Neuronal stem cell (in vitro differentiated cells): ENCODE results near the gene BTBD6.

ENCODE experiments used
- DNase-seq: peaks from one replicate; pipeline ENCODE4 v3.0.0-alpha.2; 2013; ENCODE audit warnings: low spot score
- H2AFZ ChIP-seq: one replicate; pipeline ENCODE4 v1.6.1; 2013; ENCODE audit warnings: mild to moderate bottlenecking, low read length, inconsistent platforms
- H2AK5ac ChIP-seq: 2 replicates; pipeline ENCODE4 v1.6.1; 2013; ENCODE audit warnings: low read depth, mild to moderate bottlenecking, inconsistent platforms, low read length, moderate library complexity, mixed read lengths
- H2BK120ac ChIP-seq: 2 replicates; pipeline ENCODE4 v1.6.1; 2013; ENCODE audit warnings: low read depth, mild to moderate bottlenecking, inconsistent platforms, low read length, moderate library complexity, mixed read lengths
- H2BK12ac ChIP-seq: one replicate; pipeline ENCODE4 v1.6.1; 2013; ENCODE audit warnings: low read length, inconsistent platforms
- H2BK15ac ChIP-seq: 2 replicates; pipeline ENCODE4 v1.6.1; 2013; ENCODE audit warnings: mild to moderate bottlenecking, low read length, inconsistent platforms, mixed read lengths
- H2BK5ac ChIP-seq: one replicate; pipeline ENCODE4 v1.6.1; 2013; ENCODE audit warnings: inconsistent platforms, mild to moderate bottlenecking, low read length, moderate library complexity
- H3K14ac ChIP-seq: one replicate; pipeline ENCODE4 v1.6.1; 2013; ENCODE audit warnings: low read length, inconsistent platforms
- H3K18ac ChIP-seq: 2 replicates; pipeline ENCODE4 v1.6.1; 2013; ENCODE audit warnings: low read length, inconsistent platforms
- H3K23ac ChIP-seq: 2 replicates; pipeline ENCODE4 v1.6.1; 2013; ENCODE audit warnings: low read depth, mild to moderate bottlenecking, mixed read lengths, low read length, inconsistent platforms; ENCODE audit not compliant: poor library complexity
- H3K27ac ChIP-seq: replicated peaks from 3 replicates; pipeline ENCODE4 v1.5.1; 2013; ENCODE audit warnings: low read length, inconsistent platforms
- H3K27me3 ChIP-seq, 3 experiments: 2 replicates each; pipeline ENCODE4 v1.6.1; 2013; ENCODE audit warnings: low read length in 3 of 3, mild to moderate bottlenecking in 2 of 3, inconsistent platforms in 1 of 3, low read depth in 1 of 3, mixed read lengths in 1 of 3, moderate library complexity in 1 of 3; ENCODE audit not compliant: control insufficient read depth in 3 of 3, insufficient read depth in 3 of 3
- H3K36me3 ChIP-seq, 2 donors: replicated peaks in 1 of 2; 2 replicates each; pipeline ENCODE4 v1.6.1; 2013; ENCODE audit warnings: low read length in 2 of 2; ENCODE audit not compliant: control insufficient read depth in 2 of 2, insufficient read depth in 2 of 2
- H3K4ac ChIP-seq: 2 replicates; pipeline ENCODE4 v1.6.1; 2013; ENCODE audit warnings: inconsistent platforms, mild to moderate bottlenecking, low read length, moderate library complexity
- H3K4me1 ChIP-seq, 2 donors: 1 replicate in 1 of 2; 2 replicates in 1 of 2; pipeline ENCODE4 v1.6.1; 2013; ENCODE audit warnings: low read length in 2 of 2, low read depth in 1 of 2; ENCODE audit not compliant: control insufficient read depth in 2 of 2, insufficient read depth in 1 of 2
- H3K4me2 ChIP-seq: one replicate; pipeline ENCODE4 v1.6.1; 2013; ENCODE audit warnings: mild to moderate bottlenecking, low read length, inconsistent platforms; ENCODE audit not compliant: insufficient read depth, poor library complexity, severe bottlenecking
- H3K4me3 ChIP-seq, 2 donors: 2 replicates each; pipeline ENCODE4 v1.5.1; 2013; ENCODE audit warnings: low read length in 2 of 2, mild to moderate bottlenecking in 2 of 2, inconsistent platforms in 1 of 2, moderate library complexity in 1 of 2
- H3K79me1 ChIP-seq: one replicate; pipeline ENCODE4 v1.6.1; 2013; ENCODE audit warnings: low read depth, mild to moderate bottlenecking, inconsistent platforms, low read length, moderate library complexity
- H3K9ac ChIP-seq: one replicate; pipeline ENCODE4 v1.6.1; 2013; ENCODE audit warnings: mild to moderate bottlenecking, low read depth, low read length, inconsistent platforms; ENCODE audit not compliant: poor library complexity
- H3K9me3 ChIP-seq, 2 donors: replicated peaks in 1 of 2; 2 replicates each; pipeline versions ENCODE3 to v1.6.1; 2013; ENCODE audit warnings: low read length in 2 of 2, mild to moderate bottlenecking in 2 of 2, inconsistent platforms in 1 of 2, low read depth in 1 of 2, mixed read lengths in 1 of 2, moderate library complexity in 1 of 2; ENCODE audit not compliant: control insufficient read depth in 2 of 2, insufficient read depth in 1 of 2
- H4K8ac ChIP-seq: one replicate; pipeline ENCODE4 v1.6.1; 2013; ENCODE audit warnings: low read depth, mild to moderate bottlenecking, inconsistent platforms, low read length, moderate library complexity
- H4K91ac ChIP-seq: one replicate; pipeline ENCODE4 v1.6.1; 2013; ENCODE audit warnings: low read length, low read depth, mild to moderate bottlenecking, inconsistent platforms; ENCODE audit not compliant: poor library complexity
- WGBS, 2 donors: extraction: QIAGEN DNeasy Blood & Tissue Kit; methylation state at CpG; one replicate each; pipeline ENCODE4 v1.1.7; 2013; ENCODE audit warnings: missing lambda C conversion rate in 2 of 2, mixed read lengths in 1 of 2; ENCODE audit not compliant: insufficient read length in 2 of 2, insufficient replicate concordance in 1 of 2; ENCODE audit errors: extremely low coverage in 2 of 2; 5-methylcytosine and 5-hydroxymethylcytosine counted together

The BTBD6 gene

GRCh38 chr14:105200641-105201040 lies 47.7 kb upstream of the BTBD6 start:
- Histone ChIP-seq H2BK5ac (peak overlapping the region; percentile 61), H3K27ac (no peak overlapping the region), H2BK12ac (peak overlapping the region; percentile 75), H3K14ac (peak overlapping the region; percentile 85), H3K9me3 (peaks cover 0 to 2% of the 10 kb centered on the region in 2 donors), H3K4me3 (no peak overlapping the region), H2BK15ac (peak overlapping the region; percentile 78), H3K4ac (peak overlapping the region; percentile 80), H2BK120ac (no peak overlapping the region), H3K23ac (peak overlapping the region; percentile 25), H3K9ac (peak overlapping the region; percentile 12), H2AFZ (no peak overlapping the region), H3K27me3 (peaks cover 0 to 2% (median 0%) of the 10 kb centered on the region in 3 experiments), H3K79me1 (peaks cover 1% of the 10 kb centered on the region), H3K18ac (peak overlapping the region; percentile 80), H2AK5ac (peak overlapping the region; percentile 98), H3K4me2 (no peak overlapping the region), H3K4me1 (peaks cover 25 to 41% of the 10 kb centered on the region in 2 donors), H4K8ac (no peak overlapping the region), H4K91ac (peak overlapping the region; percentile 42), H3K36me3 (no peaks in the 10 kb centered on the region)
- DNase-seq, result no peak
- no CpG with 5 or more reads among the region's 16 CpGs for WGBS, 2 donors

- Histone ChIP-seq H3K4me1 (peaks cover 20 to 35% of the 10 kb centered on the region in 2 donors), H3K36me3 (no peaks in the 10 kb centered on the region), H4K8ac (no peak overlapping the region), H3K23ac (peak overlapping the region; percentile 87), H3K9ac (peak overlapping the region; percentile 12), H3K18ac (peak overlapping the region; percentile 24), H3K27ac (no peak overlapping the region), H2AK5ac (peak overlapping the region; percentile 98), H4K91ac (peak overlapping the region; percentile 64), H2AFZ (peak overlapping the region; percentile 70), H3K79me1 (peaks cover 3% of the 10 kb centered on the region), H2BK15ac (peak overlapping the region; percentile 78), H2BK5ac (peak overlapping the region; percentile 61), H2BK120ac (no peak overlapping the region), H3K4ac (peak overlapping the region; percentile 80), H3K9me3 (peaks cover 0 to 2% of the 10 kb centered on the region in 2 donors), H3K4me2 (no peak overlapping the region), H2BK12ac (peak overlapping the region; percentile 75), H3K14ac (peak overlapping the region; percentile 85), H3K27me3 (peaks cover 0 to 2% (median 0%) of the 10 kb centered on the region in 3 experiments), H3K4me3 (no peak overlapping the region)
- no CpG with 5 or more reads among the region's 28 CpGs for WGBS, 2 donors
- DNase-seq, result no peak
Measured at GRCh38 chr14:105201156-105201924, 47.0 kb upstream of the BTBD6 start.

GRCh38 chr14:105201925-105202513 lies 46.3 kb upstream of the BTBD6 start:
- Histone ChIP-seq H3K9me3 (peaks cover 0 to 2% of the 10 kb centered on the region in 2 donors), H3K4ac (no peak overlapping the region), H3K27ac (no peak overlapping the region), H3K23ac (no peak overlapping the region), H3K14ac (peak overlapping the region; percentile 23), H3K9ac (no peak overlapping the region), H2BK5ac (no peak overlapping the region), H4K91ac (no peak overlapping the region), H2AK5ac (peak overlapping the region; percentile 98), H3K27me3 (peaks cover 0 to 2% (median 0%) of the 10 kb centered on the region in 3 experiments), H4K8ac (no peak overlapping the region), H3K18ac (peak overlapping the region; percentile 15), H3K79me1 (peaks cover 3% of the 10 kb centered on the region), H2BK120ac (no peak overlapping the region), H3K4me1 (peaks cover 18 to 30% of the 10 kb centered on the region in 2 donors), H2BK12ac (peak overlapping the region; percentile 17), H2BK15ac (peak overlapping the region; percentile 1), H3K4me2 (no peak overlapping the region), H3K4me3 (no peak overlapping the region), H2AFZ (peak overlapping the region; percentile 70), H3K36me3 (no peaks in the 10 kb centered on the region)
- WGBS, 2 donors, result no CpG with 5 or more reads among the region's 20 CpGs
- DNase-seq, result no peak

- Histone ChIP-seq H4K91ac (no peak overlapping the region), H3K4me1 (peaks cover 11 to 22% of the 10 kb centered on the region in 2 donors), H2AFZ (peak overlapping the region; percentile 86), H3K27ac (no peak overlapping the region), H3K4me3 (no peak overlapping the region), H3K27me3 (peaks cover 0 to 2% (median 0%) of the 10 kb centered on the region in 3 experiments), H3K9me3 (peaks cover 0 to 2% of the 10 kb centered on the region in 2 donors), H2BK15ac (peak overlapping the region; percentile 65), H2BK12ac (peak overlapping the region; percentile 24), H4K8ac (peak overlapping the region; percentile 92), H3K18ac (peak overlapping the region; percentile 88), H3K4me2 (peak overlapping the region; percentile 52), H2BK120ac (no peak overlapping the region), H2BK5ac (peak overlapping the region; percentile 60), H3K36me3 (no peaks in the 10 kb centered on the region), H3K23ac (peak overlapping the region; percentile 20), H2AK5ac (peak overlapping the region; percentile 71), H3K79me1 (peaks cover 3% of the 10 kb centered on the region), H3K4ac (no peak overlapping the region), H3K9ac (peak overlapping the region; percentile 74), H3K14ac (peak overlapping the region; percentile 64)
- no CpG with 5 or more reads among the region's 18 CpGs for WGBS, 2 donors
- peak; percentile 74 for DNase-seq
Measured at GRCh38 chr14:105203057-105203531, 45.2 kb upstream of the BTBD6 start.
